Stomach (tissue), 4 donors: ENCODE measurements around the gene BAZ2B.

Experiments used
- CTCF ChIP-seq, 7 experiments: fragments of 450-650 bp in 4 of 7; fragments of 200-600 bp in 3 of 7; sonication (generic) in 3 of 7; IDR thresholded peaks; one replicate each; pipeline ENCODE4 v1.5.1; 2016 to 2019; ENCODE audit warnings: antibody characterized with exemption in 7 of 7, control low read depth in 2 of 7, mild to moderate bottlenecking in 1 of 7
- EP300 ChIP-seq: sonication (generic); formaldehyde crosslinking; IDR thresholded peaks from one replicate; pipeline ENCODE4 v1.6.1; 2017; ENCODE audit warnings: antibody characterized with exemption
- POLR2A ChIP-seq, 4 donors: fragments of 450-650 bp; IDR thresholded peaks; one replicate each; pipeline ENCODE4 v1.6.1; 2016; ENCODE audit warnings: antibody characterized with exemption in 4 of 4, control low read depth in 2 of 4, mild to moderate bottlenecking in 1 of 4, moderate library complexity in 1 of 4
- POLR2AphosphoS5 ChIP-seq, 3 donors: sonication (generic); formaldehyde crosslinking; IDR thresholded peaks; one replicate each; pipeline ENCODE4 v1.6.1; 2016; ENCODE audit warnings: antibody characterized with exemption in 3 of 3

GRCh38 chr2:159562248-159562647, 54.1 kb downstream of the BAZ2B start:
- no peak for TF ChIP-seq CTCF (IDR thresholded peaks at IDR 0.05)
- TF ChIP-seq POLR2A (IDR thresholded peaks at IDR 0.05), result no peak
- TF ChIP-seq EP300, result no peak
- TF ChIP-seq POLR2AphosphoS5 (IDR thresholded peaks at IDR 0.05), result no peak
